Prostate gland (tissue), 2 donors: ENCODE measurements around the gene FAM120B. TPM values are rescaled to one million over a fixed set of nuclear protein-coding genes. Genes with fewer than 3 reads are reported as not detected.
A peak's percentile ranks its signal among the peaks of the same experiment; 100 is the strongest.

Experiments
- DNase-seq: peaks from one replicate; pipeline ENCODE4 v3.0.0-alpha.2; 2019; ENCODE audit warnings: low spot score
- H3K27ac ChIP-seq, 2 donors: fragments of 200-600 bp; sonication (generic); 2 replicates each; pipeline ENCODE4 v1.5.1; 2017 to 2019
- H3K27me3 ChIP-seq: fragments of 200-600 bp; sonication (generic); replicated peaks from 2 replicates; pipeline ENCODE4 v1.5.1; 2019; ENCODE audit not compliant: insufficient read depth
- H3K36me3 ChIP-seq, 2 donors: fragments of 200-600 bp; sonication (generic); 1 replicate in 1 of 2; 2 replicates in 1 of 2; pipeline versions ENCODE4 v1.5.1 to v1.8.1; 2017 to 2019
- H3K4me1 ChIP-seq: fragments of 200-600 bp; sonication (generic); replicated peaks from 2 replicates; pipeline ENCODE4 v1.5.1; 2019
- H3K4me3 ChIP-seq, 2 donors: fragments of 200-600 bp; sonication (generic); 2 replicates each; pipeline ENCODE4 v1.5.1; 2017 to 2019
- H3K9me3 ChIP-seq: fragments of 200-600 bp; sonication (generic); 2 replicates; pipeline ENCODE4 v1.5.1; 2017
- POLR2A ChIP-seq: fragments of 450-650 bp; IDR thresholded peaks from one replicate; pipeline ENCODE4 v1.6.1; 2016; ENCODE audit warnings: antibody characterized with exemption, mild to moderate bottlenecking
- POLR2AphosphoS5 ChIP-seq: sonication (generic); formaldehyde crosslinking; IDR thresholded peaks from one replicate; pipeline ENCODE4 v1.6.1; 2017; ENCODE audit warnings: antibody characterized with exemption
- WGBS: methylation state at CpG from one replicate; pipeline ENCODE4 v1.1.5; 2018; 5-methylcytosine and 5-hydroxymethylcytosine counted together
- intact Hi-C: fragments of 100-400 bp; cut with DNase I; formaldehyde crosslinking; loops from one replicate; pipeline ENCODE4 v1.14.2; 2022
- total RNA-seq, 2 donors: library from RNA; depleted of rRNA; stranded (reverse); fragments of >200 nt; gene quantifications; one replicate each; pipeline ENCODE4 v1.1.0, GENCODE V29; 2016
- TF ChIP-seq, protein P1 (sequence below), 4 experiments: fragments of 200-600 bp in 2 of 4; fragments of 450-650 bp in 2 of 4; sonication (generic) in 2 of 4; IDR thresholded peaks; 1 replicate in 3 of 4; 2 replicates in 1 of 4; pipeline ENCODE4 v1.5.1; 2016 to 2019; ENCODE audit warnings: antibody characterized with exemption in 4 of 4, mild to moderate bottlenecking in 2 of 4, moderate library complexity in 2 of 4

FAM120B gene
- total RNA-seq, 2 donors from 2014 or later, result 28.8 to 45.0 TPM

- TF ChIP-seq POLR2A (no peak), POLR2AphosphoS5 (no peak)
- TF ChIP-seq, protein P1, sequence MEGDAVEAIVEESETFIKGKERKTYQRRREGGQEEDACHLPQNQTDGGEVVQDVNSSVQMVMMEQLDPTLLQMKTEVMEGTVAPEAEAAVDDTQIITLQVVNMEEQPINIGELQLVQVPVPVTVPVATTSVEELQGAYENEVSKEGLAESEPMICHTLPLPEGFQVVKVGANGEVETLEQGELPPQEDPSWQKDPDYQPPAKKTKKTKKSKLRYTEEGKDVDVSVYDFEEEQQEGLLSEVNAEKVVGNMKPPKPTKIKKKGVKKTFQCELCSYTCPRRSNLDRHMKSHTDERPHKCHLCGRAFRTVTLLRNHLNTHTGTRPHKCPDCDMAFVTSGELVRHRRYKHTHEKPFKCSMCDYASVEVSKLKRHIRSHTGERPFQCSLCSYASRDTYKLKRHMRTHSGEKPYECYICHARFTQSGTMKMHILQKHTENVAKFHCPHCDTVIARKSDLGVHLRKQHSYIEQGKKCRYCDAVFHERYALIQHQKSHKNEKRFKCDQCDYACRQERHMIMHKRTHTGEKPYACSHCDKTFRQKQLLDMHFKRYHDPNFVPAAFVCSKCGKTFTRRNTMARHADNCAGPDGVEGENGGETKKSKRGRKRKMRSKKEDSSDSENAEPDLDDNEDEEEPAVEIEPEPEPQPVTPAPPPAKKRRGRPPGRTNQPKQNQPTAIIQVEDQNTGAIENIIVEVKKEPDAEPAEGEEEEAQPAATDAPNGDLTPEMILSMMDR (IDR thresholded peaks at IDR 0.05), result no peak
- intact Hi-C loops, result no loop called here
- WGBS, result 65% methylated on average over 36 of the region's 36 CpGs
- Histone ChIP-seq H3K4me1 (no peaks in the 10 kb centered on the region), H3K27me3 (no peaks in the 10 kb centered on the region), H3K27ac (peak overlapping the region; percentile 8 to 34), H3K9me3 (no peaks in the 10 kb centered on the region), H3K36me3 (peaks cover 5 to 6% of the 10 kb centered on the region in 2 donors), H3K4me3 (peak overlapping the region in 1 of 2 donors; percentile 5)
- no peak for DNase-seq
Observed at GRCh38 chr6:170279977-170280688, 26.4 kb upstream of the FAM120B start.

GRCh38 chr6:170280689-170281045 lies 25.9 kb upstream of the FAM120B start:
- 85% methylated on average over 23 of the region's 23 CpGs for WGBS
- TF ChIP-seq, protein P1 (IDR thresholded peaks at IDR 0.05), result no peak
- TF ChIP-seq POLR2A (no peak), POLR2AphosphoS5 (no peak)
- Histone ChIP-seq H3K4me1 (no peaks in the 10 kb centered on the region), H3K4me3 (peak overlapping the region in 1 of 2 donors; percentile 5), H3K9me3 (no peaks in the 10 kb centered on the region), H3K27ac (no peak overlapping the region), H3K27me3 (no peaks in the 10 kb centered on the region), H3K36me3 (peaks cover 5 to 8% of the 10 kb centered on the region in 2 donors)
- no peak for DNase-seq
- intact Hi-C loops, result no loop called here

- Histone ChIP-seq H3K27me3 (no peaks in the 10 kb centered on the region), H3K36me3 (peaks cover 5 to 8% of the 10 kb centered on the region in 2 donors), H3K27ac (no peak overlapping the region), H3K4me3 (no peak overlapping the region), H3K4me1 (no peaks in the 10 kb centered on the region), H3K9me3 (no peaks in the 10 kb centered on the region)
- intact Hi-C loops, result no loop called here
- no peak for DNase-seq
- 94% methylated on average over 48 of the region's 48 CpGs for WGBS
- TF ChIP-seq, protein P1 (IDR thresholded peaks at IDR 0.05), result no peak
- TF ChIP-seq POLR2A (no peak), POLR2AphosphoS5 (no peak)
Observed at GRCh38 chr6:170281331-170282292, 24.9 kb upstream of the FAM120B start.

- Histone ChIP-seq H3K9me3 (no peaks in the 10 kb centered on the region), H3K4me1 (no peaks in the 10 kb centered on the region), H3K27ac (no peak overlapping the region), H3K36me3 (peaks cover 5 to 8% of the 10 kb centered on the region in 2 donors), H3K4me3 (no peak overlapping the region), H3K27me3 (no peaks in the 10 kb centered on the region)
- TF ChIP-seq POLR2A (no peak), POLR2AphosphoS5 (no peak)
- TF ChIP-seq, protein P1 (IDR thresholded peaks at IDR 0.05), result no peak
- DNase-seq, result no peak
- 93% methylated on average over 28 of the region's 28 CpGs for WGBS
- intact Hi-C loops, result no loop called here
Observed at GRCh38 chr6:170282512-170283158, 23.9 kb upstream of the FAM120B start.
